Measurements from ENCODE around the gene VSTM4.

The VSTM4 gene

GRCh38 chr10:49000437-49001398 lies 114.6 kb downstream of the VSTM4 start:
- DNase-seq: no peak

- no peak for DNase-seq
These were observed 116.0 kb downstream of the VSTM4 start for GRCh38 chr10:48999346-48999745.

DNA sequence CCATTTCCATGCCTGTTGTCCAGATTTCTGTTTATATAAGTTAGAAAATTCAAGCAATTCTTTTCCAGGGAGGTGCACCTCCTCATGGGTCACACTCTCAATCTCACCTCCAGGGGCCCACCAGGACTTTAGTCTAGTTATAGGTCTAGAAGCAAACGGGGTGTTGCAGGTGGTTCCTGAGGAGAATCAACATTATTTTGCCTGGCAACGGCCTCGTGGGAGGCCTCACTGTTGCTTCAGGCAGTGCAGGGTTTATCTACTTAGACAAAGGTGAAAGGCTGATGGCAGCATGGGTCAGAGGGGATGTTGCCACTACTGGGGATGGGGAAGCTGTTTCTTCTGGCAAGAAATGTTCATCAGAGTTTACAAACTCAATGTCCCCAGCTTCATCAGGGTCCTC lies 119.0 kb downstream of the VSTM4 start:
- no peak for DNase-seq

DNA sequence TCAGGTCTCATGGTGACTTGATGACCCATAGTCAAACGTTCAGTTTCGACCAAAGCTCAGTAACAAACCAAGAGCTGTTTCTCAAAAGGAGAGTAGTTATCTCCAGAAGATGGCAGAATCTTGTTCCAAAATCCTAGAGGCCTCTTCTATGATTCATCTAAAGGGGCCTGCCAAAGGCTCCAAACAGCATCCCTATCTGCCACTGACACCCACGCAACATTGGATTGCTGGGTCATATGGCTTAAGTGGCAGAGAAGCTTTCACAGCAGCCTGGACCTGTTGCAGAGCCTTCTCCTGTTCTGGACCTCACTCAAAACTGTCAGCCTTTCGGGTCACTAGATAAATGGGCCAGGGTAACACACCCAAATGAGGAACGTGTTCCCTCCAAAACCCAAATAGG lies 121.7 kb downstream of the VSTM4 start:
- no peak for DNase-seq

GRCh38 chr10:48990226-48990625 lies 125.1 kb downstream of the VSTM4 start:
- DNase-seq: no peak

GRCh38 chr10:48985621-48986158 lies 129.6 kb downstream of the VSTM4 start:
- DNase-seq: no peak

GRCh38 chr10:48983648-48984351 lies 131.5 kb downstream of the VSTM4 start:
- no peak for DNase-seq

- DNase-seq: no peak
These were observed 132.7 kb downstream of the VSTM4 start for GRCh38 chr10:48982584-48982983.

- DNase-seq: peak; percentile 18
These were observed 133.9 kb downstream of the VSTM4 start for GRCh38 chr10:48981310-48981907.

DNA sequence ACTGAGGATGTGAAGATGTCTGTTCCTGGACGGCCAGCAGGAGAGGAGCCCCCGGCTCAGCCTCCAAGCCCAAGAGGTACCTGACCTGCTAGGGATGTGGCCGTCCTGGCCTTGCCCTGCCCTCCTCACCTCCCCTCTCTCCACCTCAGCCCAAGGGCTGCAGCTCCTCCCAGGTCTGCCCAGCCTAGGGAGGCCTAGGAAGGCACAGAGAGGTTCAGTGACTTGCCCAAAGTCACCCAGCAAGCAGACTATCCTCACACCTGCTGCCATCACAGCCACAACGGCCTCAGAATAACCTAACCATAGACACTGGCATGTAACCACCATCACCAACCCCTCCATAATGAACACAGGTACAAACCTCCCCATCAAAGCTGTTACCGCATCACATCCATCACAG lies 137.0 kb downstream of the VSTM4 start:
- no peak for DNase-seq

DNA sequence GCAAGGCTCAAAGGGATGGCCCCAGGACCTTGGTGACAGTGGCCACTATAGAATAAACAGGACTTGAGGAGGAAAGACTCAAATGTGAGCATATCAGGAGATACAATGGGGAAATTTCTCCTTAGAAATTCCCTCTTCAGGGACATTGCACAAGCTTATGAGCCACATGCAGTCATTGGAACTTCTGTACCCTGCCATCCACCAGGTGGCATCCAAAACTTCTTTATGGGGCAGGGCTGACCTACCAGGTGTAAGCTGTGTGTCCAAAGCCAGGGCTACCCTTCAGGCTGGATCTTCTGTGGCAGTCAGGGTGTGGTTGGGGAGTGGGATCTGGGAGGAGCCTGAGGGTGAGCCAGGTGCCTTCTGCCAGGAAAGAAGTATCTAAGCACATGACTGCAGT lies 139.1 kb downstream of the VSTM4 start:
- no peak for DNase-seq

DNA sequence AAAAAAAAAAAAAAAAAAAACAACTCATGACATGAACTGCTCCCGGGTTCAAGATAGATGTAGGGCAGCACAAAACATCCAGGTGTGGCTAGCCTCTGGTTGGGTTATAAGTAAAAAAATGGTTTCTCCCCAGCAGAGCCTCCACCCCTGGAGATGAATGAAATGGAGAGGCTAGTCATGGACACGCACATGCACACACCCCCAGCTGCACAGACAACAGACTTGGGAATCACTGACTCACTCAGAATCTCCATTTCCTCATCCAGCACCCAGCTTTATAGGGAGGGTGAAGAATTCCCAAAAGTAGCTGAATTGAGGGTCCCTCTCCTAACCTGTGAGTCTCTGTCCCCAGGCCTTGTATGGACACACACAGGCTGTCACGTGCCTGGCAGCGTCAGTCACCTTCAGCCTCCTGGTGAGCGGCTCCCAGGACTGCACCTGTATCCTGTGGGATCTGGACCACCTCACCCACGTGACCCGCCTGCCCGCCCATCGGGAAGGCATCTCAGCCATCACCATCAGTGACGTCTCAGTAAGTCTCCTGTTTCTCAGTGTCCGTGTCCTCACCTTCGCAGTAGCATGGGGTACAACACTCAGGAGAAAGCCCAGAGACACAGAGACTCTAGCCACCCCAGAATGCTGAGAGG lies 140.7 kb downstream of the VSTM4 start:
- no peak for DNase-seq

DNA sequence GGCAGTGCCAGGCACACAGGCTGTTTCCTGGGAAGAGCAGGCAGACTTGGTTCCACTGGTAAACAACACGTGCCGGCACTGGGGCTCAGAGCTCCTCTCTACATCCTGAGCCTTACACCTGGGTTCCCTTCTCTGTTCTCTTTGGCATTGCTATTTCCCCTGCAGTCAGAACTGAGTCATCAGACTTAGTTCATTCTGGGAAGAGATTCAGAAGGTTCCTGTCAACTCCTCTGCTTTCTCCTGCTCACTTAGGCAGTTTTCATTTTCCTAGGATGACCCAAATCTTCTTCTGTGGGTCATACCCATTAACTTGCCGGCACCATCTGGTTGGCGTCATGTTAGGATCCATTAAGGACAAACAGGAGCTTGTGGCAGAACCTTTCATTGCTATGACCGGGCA lies 142.3 kb downstream of the VSTM4 start:
- DNase-seq: no peak

- DNase-seq: no peak
These were observed 144.7 kb downstream of the VSTM4 start for GRCh38 chr10:48970654-48971053.

DNA sequence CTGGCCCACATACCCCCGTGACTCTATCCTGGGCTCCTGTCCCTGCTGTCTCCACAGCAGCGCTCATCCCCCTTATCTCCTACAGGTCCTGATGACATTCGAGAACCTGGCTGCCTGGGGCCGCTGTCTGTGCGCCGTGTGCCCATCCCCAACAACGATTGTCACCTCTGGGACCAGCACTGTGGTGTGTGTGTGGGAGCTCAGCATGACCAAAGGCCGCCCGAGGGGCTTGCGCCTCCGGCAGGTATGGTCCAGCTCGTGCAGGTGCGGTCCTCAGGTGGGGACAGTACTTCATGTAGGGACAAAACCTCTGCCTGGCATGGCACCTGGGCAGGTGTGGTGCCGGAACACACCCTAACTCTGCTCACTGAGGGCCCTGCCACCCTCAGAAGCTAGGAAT lies 145.3 kb downstream of the VSTM4 start:
- DNase-seq: no peak

DNA sequence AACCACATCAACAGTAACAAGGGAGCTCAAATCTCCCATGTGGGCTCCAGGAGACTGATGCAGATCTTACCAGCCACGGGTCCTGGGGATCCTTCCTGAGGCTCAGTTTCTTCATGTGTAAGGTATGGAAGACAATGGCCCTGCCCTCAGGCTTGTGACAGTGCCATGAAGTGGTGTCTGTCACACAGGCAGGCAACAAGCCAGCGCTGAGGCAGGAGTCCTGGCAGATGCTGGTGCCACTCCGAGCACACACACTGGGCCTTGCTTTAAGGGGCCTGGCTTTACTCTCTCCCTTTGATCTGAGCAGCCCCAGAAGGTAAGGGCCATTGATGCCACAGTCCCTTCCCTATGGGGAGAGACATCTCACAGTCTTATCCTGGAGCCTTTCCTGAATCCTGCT lies 147.3 kb downstream of the VSTM4 start:
- DNase-seq: no peak

GRCh38 chr10:48965460-48965859 lies 149.9 kb downstream of the VSTM4 start:
- DNase-seq: no peak
